ENCODE results near the gene AGO3.

DNA sequence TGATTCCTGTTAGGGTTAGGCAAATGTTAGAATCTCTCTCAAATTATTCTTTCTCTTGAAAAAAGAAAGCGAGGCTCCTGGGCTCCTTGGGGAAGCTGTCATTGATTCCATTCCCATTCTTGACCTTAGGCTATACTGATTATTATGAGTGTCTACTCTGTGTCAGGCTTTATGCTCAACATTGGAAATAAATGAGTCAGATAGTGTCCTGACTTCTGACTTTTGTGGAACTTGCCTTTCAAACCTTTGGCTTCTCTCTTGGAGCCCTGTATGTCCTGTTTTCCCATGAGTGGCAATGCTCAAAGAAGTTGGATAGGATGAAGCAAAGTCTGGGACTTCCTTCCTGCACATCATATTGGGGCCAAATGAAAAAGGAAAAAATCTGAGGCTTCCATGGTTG lies 36.2 kb upstream of the AGO3 start:
- TF ChIP-seq ZFP36 (IDR thresholded peaks at IDR 0.05; ENCODE audit: borderline replicate concordance, partially characterized antibody) (no peak), FOSL2 (IDR thresholded peaks at IDR 0.05) (no peak), FOSL2 (CRISPR knock-in tag; IDR thresholded peaks at IDR 0.05) (no peak), MAZ (IDR thresholded peaks at IDR 0.05; ENCODE audit: borderline replicate concordance, low read depth, low read length) (no peak), CEBPB (IDR thresholded peaks at IDR 0.05) (no peak), HDAC2 (IDR thresholded peaks at IDR 0.05) (no peak), POLR2A (IDR thresholded peaks at IDR 0.05; ENCODE audit: low read length) (no peak), CHD4 (IDR thresholded peaks at IDR 0.05; ENCODE audit: borderline replicate concordance) (no peak)
- TF ChIP-seq, protein P1, sequence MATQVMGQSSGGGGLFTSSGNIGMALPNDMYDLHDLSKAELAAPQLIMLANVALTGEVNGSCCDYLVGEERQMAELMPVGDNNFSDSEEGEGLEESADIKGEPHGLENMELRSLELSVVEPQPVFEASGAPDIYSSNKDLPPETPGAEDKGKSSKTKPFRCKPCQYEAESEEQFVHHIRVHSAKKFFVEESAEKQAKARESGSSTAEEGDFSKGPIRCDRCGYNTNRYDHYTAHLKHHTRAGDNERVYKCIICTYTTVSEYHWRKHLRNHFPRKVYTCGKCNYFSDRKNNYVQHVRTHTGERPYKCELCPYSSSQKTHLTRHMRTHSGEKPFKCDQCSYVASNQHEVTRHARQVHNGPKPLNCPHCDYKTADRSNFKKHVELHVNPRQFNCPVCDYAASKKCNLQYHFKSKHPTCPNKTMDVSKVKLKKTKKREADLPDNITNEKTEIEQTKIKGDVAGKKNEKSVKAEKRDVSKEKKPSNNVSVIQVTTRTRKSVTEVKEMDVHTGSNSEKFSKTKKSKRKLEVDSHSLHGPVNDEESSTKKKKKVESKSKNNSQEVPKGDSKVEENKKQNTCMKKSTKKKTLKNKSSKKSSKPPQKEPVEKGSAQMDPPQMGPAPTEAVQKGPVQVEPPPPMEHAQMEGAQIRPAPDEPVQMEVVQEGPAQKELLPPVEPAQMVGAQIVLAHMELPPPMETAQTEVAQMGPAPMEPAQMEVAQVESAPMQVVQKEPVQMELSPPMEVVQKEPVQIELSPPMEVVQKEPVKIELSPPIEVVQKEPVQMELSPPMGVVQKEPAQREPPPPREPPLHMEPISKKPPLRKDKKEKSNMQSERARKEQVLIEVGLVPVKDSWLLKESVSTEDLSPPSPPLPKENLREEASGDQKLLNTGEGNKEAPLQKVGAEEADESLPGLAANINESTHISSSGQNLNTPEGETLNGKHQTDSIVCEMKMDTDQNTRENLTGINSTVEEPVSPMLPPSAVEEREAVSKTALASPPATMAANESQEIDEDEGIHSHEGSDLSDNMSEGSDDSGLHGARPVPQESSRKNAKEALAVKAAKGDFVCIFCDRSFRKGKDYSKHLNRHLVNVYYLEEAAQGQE (IDR thresholded peaks at IDR 0.05): no peak
- TF ChIP-seq, protein P2, sequence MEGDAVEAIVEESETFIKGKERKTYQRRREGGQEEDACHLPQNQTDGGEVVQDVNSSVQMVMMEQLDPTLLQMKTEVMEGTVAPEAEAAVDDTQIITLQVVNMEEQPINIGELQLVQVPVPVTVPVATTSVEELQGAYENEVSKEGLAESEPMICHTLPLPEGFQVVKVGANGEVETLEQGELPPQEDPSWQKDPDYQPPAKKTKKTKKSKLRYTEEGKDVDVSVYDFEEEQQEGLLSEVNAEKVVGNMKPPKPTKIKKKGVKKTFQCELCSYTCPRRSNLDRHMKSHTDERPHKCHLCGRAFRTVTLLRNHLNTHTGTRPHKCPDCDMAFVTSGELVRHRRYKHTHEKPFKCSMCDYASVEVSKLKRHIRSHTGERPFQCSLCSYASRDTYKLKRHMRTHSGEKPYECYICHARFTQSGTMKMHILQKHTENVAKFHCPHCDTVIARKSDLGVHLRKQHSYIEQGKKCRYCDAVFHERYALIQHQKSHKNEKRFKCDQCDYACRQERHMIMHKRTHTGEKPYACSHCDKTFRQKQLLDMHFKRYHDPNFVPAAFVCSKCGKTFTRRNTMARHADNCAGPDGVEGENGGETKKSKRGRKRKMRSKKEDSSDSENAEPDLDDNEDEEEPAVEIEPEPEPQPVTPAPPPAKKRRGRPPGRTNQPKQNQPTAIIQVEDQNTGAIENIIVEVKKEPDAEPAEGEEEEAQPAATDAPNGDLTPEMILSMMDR (IDR thresholded peaks at IDR 0.05): no peak
- TF ChIP-seq, protein P3, sequence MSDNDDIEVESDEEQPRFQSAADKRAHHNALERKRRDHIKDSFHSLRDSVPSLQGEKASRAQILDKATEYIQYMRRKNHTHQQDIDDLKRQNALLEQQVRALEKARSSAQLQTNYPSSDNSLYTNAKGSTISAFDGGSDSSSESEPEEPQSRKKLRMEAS (IDR thresholded peaks at IDR 0.05): no peak
- TF ChIP-seq, protein P4, sequence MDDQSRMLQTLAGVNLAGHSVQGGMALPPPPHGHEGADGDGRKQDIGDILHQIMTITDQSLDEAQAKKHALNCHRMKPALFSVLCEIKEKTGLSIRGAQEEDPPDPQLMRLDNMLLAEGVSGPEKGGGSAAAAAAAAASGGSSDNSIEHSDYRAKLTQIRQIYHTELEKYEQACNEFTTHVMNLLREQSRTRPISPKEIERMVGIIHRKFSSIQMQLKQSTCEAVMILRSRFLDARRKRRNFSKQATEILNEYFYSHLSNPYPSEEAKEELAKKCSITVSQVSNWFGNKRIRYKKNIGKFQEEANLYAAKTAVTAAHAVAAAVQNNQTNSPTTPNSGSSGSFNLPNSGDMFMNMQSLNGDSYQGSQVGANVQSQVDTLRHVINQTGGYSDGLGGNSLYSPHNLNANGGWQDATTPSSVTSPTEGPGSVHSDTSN (IDR thresholded peaks at IDR 0.05): no peak
